ENCODE data around the gene CFAP43. TPM values are rescaled to one million over a fixed set of nuclear protein-coding genes. Genes with fewer than 3 reads are reported as not detected.

CFAP43 gene
- total and polyA plus RNA-seq, 2 of the 8 experiments (the other 6 are each of a cell fraction or from before 2014, with no cell fraction given) = 0.11 to 0.27 TPM

GRCh38 chr10:104120903-104121484 lies 111.2 kb downstream of the CFAP43 start (continued):
- TF ChIP-seq CHD7 (IDR thresholded peaks at IDR 0.05; ENCODE audit: insufficient replicate concordance, low read length) (no peak), SP1 (IDR thresholded peaks at IDR 0.05; ENCODE audit: low read depth, low read length) (no peak; the same call in 1 of the 2 replicates), SP2 (IDR thresholded peaks at IDR 0.05; ENCODE audit: low read length) (no peak), BACH1 (IDR thresholded peaks at IDR 0.05; ENCODE audit: low read length) (no peak), GTF2F1 (IDR thresholded peaks at IDR 0.05; ENCODE audit: borderline replicate concordance, low read depth, low read length) (no peak), CBX5 (IDR thresholded peaks at IDR 0.05; ENCODE audit: low read depth, low read length) (no peak), HDAC6 (IDR thresholded peaks at IDR 0.05; ENCODE audit: low read depth, low read length) (no peak), CTBP2 (IDR thresholded peaks at IDR 0.05; ENCODE audit: borderline replicate concordance, insufficient read depth, insufficient read length, low read length) (no peak)
- TF ChIP-seq, protein P1, sequence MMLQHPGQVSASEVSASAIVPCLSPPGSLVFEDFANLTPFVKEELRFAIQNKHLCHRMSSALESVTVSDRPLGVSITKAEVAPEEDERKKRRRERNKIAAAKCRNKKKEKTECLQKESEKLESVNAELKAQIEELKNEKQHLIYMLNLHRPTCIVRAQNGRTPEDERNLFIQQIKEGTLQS (IDR thresholded peaks at IDR 0.05; ENCODE audit: insufficient read depth, low read depth, low read length) = no peak
- TF ChIP-seq, protein P2, sequence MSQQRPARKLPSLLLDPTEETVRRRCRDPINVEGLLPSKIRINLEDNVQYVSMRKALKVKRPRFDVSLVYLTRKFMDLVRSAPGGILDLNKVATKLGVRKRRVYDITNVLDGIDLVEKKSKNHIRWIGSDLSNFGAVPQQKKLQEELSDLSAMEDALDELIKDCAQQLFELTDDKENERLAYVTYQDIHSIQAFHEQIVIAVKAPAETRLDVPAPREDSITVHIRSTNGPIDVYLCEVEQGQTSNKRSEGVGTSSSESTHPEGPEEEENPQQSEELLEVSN (IDR thresholded peaks at IDR 0.05) = no peak

Measured in H1 (cell line).